Prostate gland (tissue), 2 donors: ENCODE data around the gene CFTR. TPM values are rescaled to one million over a fixed set of nuclear protein-coding genes. Genes with fewer than 3 reads are reported as not detected.

Experiments
- DNase-seq: peaks from one replicate; pipeline ENCODE4 v3.0.0-alpha.2; 2019; ENCODE audit warnings: low spot score
- H3K27ac ChIP-seq, 2 donors: fragments of 200-600 bp; sonication (generic); 2 replicates each; pipeline ENCODE4 v1.5.1; 2017 to 2019
- H3K27me3 ChIP-seq: fragments of 200-600 bp; sonication (generic); replicated peaks from 2 replicates; pipeline ENCODE4 v1.5.1; 2019; ENCODE audit not compliant: insufficient read depth
- H3K36me3 ChIP-seq, 2 donors: fragments of 200-600 bp; sonication (generic); 1 replicate in 1 of 2; 2 replicates in 1 of 2; pipeline versions ENCODE4 v1.5.1 to v1.8.1; 2017 to 2019
- H3K4me1 ChIP-seq: fragments of 200-600 bp; sonication (generic); replicated peaks from 2 replicates; pipeline ENCODE4 v1.5.1; 2019
- H3K4me3 ChIP-seq, 2 donors: fragments of 200-600 bp; sonication (generic); 2 replicates each; pipeline ENCODE4 v1.5.1; 2017 to 2019
- H3K9me3 ChIP-seq: fragments of 200-600 bp; sonication (generic); 2 replicates; pipeline ENCODE4 v1.5.1; 2017
- POLR2A ChIP-seq: fragments of 450-650 bp; IDR thresholded peaks from one replicate; pipeline ENCODE4 v1.6.1; 2016; ENCODE audit warnings: antibody characterized with exemption, mild to moderate bottlenecking
- POLR2AphosphoS5 ChIP-seq: sonication (generic); formaldehyde crosslinking; IDR thresholded peaks from one replicate; pipeline ENCODE4 v1.6.1; 2017; ENCODE audit warnings: antibody characterized with exemption
- WGBS: methylation state at CpG from one replicate; pipeline ENCODE4 v1.1.5; 2018; 5-methylcytosine and 5-hydroxymethylcytosine counted together
- intact Hi-C: fragments of 100-400 bp; cut with DNase I; formaldehyde crosslinking; loops from one replicate; pipeline ENCODE4 v1.14.2; 2022
- total RNA-seq, 2 donors: library from RNA; depleted of rRNA; stranded (reverse); fragments of >200 nt; gene quantifications; one replicate each; pipeline ENCODE4 v1.1.0, GENCODE V29; 2016
- TF ChIP-seq, protein P1 (sequence below), 4 experiments: fragments of 200-600 bp in 2 of 4; fragments of 450-650 bp in 2 of 4; sonication (generic) in 2 of 4; IDR thresholded peaks; 1 replicate in 3 of 4; 2 replicates in 1 of 4; pipeline ENCODE4 v1.5.1; 2016 to 2019; ENCODE audit warnings: antibody characterized with exemption in 4 of 4, mild to moderate bottlenecking in 2 of 4, moderate library complexity in 2 of 4

The CFTR gene
- total RNA-seq = 1 to 10 TPM; 2.9 to 5.6 TPM

DNA sequence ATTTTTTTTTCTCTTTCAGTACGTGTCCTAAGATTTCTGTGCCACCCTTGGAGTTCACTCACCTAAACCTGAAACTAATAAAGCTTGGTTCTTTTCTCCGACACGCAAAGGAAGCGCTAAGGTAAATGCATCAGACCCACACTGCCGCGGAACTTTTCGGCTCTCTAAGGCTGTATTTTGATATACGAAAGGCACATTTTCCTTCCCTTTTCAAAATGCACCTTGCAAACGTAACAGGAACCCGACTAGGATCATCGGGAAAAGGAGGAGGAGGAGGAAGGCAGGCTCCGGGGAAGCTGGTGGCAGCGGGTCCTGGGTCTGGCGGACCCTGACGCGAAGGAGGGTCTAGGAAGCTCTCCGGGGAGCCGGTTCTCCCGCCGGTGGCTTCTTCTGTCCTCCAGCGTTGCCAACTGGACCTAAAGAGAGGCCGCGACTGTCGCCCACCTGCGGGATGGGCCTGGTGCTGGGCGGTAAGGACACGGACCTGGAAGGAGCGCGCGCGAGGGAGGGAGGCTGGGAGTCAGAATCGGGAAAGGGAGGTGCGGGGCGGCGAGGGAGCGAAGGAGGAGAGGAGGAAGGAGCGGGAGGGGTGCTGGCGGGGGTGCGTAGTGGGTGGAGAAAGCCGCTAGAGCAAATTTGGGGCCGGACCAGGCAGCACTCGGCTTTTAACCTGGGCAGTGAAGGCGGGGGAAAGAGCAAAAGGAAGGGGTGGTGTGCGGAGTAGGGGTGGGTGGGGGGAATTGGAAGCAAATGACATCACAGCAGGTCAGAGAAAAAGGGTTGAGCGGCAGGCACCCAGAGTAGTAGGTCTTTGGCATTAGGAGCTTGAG is at the start of gene CFTR:
CFTR (plus strand) TSS at position 801 of the 830 bp plus-strand sequence. CDS start 70 bp downstream, outside the sequence.
- TF ChIP-seq POLR2AphosphoS5 (no peak), POLR2A (no peak)
- TF ChIP-seq, protein P1, sequence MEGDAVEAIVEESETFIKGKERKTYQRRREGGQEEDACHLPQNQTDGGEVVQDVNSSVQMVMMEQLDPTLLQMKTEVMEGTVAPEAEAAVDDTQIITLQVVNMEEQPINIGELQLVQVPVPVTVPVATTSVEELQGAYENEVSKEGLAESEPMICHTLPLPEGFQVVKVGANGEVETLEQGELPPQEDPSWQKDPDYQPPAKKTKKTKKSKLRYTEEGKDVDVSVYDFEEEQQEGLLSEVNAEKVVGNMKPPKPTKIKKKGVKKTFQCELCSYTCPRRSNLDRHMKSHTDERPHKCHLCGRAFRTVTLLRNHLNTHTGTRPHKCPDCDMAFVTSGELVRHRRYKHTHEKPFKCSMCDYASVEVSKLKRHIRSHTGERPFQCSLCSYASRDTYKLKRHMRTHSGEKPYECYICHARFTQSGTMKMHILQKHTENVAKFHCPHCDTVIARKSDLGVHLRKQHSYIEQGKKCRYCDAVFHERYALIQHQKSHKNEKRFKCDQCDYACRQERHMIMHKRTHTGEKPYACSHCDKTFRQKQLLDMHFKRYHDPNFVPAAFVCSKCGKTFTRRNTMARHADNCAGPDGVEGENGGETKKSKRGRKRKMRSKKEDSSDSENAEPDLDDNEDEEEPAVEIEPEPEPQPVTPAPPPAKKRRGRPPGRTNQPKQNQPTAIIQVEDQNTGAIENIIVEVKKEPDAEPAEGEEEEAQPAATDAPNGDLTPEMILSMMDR (IDR thresholded peaks at IDR 0.05) = no peak
- Histone ChIP-seq H3K4me3 (peak within 1 kb of the TSS; percentile 31 to 38), H3K27ac (peak within 1 kb of the TSS; percentile 25 to 37), H3K4me1 (no peaks in the 10 kb centered on the region), H3K9me3 (no peaks in the 10 kb centered on the region), H3K36me3 (no peaks in the 10 kb centered on the region), H3K27me3 (no peaks in the 10 kb centered on the region)
- 5% methylated on average over 45 of the region's 45 CpGs for WGBS
- peak; percentile 66 for DNase-seq
- intact Hi-C loops = no loop called here

DNA sequence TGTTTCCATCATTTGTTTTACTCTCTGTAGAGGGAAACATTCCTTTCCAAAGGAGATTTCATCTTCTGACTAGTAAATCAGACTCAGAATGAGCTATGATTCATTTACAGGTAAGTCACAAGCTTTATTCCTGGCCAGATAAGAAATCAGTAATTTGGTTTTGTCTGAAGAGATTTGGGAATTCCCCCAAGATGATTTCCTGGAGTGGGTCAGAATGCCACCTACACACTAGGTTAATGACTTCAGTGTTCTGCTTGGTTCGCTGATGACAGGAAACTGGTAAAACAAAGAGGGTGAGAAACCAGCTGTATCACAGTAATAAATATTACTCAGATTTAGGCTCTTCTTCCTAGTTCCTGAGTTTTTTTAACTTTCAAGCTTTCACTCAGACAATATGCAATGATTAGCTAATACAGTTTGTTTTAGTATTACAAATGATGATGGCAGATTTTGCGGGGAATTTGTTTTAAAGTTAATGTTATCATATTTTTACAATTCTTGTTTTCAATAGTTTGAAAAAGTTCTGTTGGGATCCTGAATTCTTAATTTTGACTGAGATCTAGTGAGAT is 44.3 kb upstream of the CFTR start:
- intact Hi-C loops = no loop called here
- TF ChIP-seq, protein P1 (IDR thresholded peaks at IDR 0.05) = no peak
- TF ChIP-seq POLR2AphosphoS5 (no peak), POLR2A (no peak)
- H3K27ac ChIP-seq = no peak overlapping the region

DNA sequence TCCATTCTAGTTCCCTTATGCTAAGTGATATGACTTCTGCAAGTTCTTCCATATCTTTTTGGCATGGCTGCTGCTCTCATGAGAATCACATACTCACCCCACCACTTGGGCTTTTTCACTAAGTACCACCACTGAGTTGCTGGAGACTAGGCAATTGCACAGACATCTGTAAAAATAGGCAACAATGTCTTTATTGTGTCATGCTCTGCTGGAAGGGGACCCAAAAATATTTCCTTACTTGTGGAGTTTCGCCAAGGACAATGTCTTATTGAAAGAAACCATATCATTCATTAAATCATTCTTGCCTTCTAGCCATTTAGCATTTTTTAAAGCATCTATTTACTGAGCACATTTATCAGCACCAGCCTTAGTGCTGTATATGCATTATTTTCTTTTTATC is 35.2 kb upstream of the CFTR start:
- Histone ChIP-seq H3K27ac (no peak overlapping the region), H3K9me3 (no peaks in the 10 kb centered on the region), H3K4me3 (no peak overlapping the region), H3K4me1 (no peaks in the 10 kb centered on the region), H3K36me3 (no peaks in the 10 kb centered on the region), H3K27me3 (no peaks in the 10 kb centered on the region)
- no peak for TF ChIP-seq POLR2A
- TF ChIP-seq, protein P1 (IDR thresholded peaks at IDR 0.05) = no peak
- no peak for DNase-seq
- intact Hi-C loops = loop anchor here (10.0 kb wide), 1 partner anchor 660 kb away; no protein-coding TSS in a partner anchor
- 84% methylated on average over 1 of the region's 1 CpG for WGBS

More for the DNA sequence above, 44.3 kb upstream of the CFTR start:
- H3K27me3 ChIP-seq = no peaks in the 10 kb centered on the region
- WGBS = 57% methylated on average over 2 of the region's 2 CpGs
- H3K9me3 ChIP-seq = no peaks in the 10 kb centered on the region
- H3K36me3 ChIP-seq = no peaks in the 10 kb centered on the region
- no peak overlapping the region for H3K4me3 ChIP-seq
- no peaks in the 10 kb centered on the region for H3K4me1 ChIP-seq
- no peak for DNase-seq

DNA sequence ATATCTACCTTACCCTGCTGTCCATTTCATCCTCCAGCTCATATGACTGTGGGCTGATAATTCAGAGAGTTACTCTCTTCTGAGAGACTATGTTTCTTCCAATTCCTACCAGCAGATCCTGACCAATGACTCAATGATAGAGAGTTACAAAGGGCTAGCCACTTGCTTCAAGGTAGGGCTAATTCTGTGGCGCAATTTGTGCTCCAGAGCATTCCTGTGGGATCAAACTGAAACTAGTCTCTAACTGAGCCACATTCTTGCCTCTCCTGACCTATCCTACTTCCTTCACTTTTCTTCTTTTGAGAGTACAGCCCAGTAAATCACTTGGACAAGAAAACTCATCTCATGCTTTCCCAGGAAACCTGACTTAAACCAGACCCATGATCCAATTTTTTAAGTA is 34.6 kb upstream of the CFTR start:
- no peak overlapping the region for H3K27ac ChIP-seq
- H3K27me3 ChIP-seq = no peaks in the 10 kb centered on the region
- WGBS = 100% methylated on average over 1 of the region's 1 CpG
- no peak for TF ChIP-seq POLR2AphosphoS5
- TF ChIP-seq POLR2A = no peak
- TF ChIP-seq, protein P1 (IDR thresholded peaks at IDR 0.05) = no peak
- no peak overlapping the region for H3K4me3 ChIP-seq
- DNase-seq = no peak
- no peaks in the 10 kb centered on the region for H3K4me1 ChIP-seq
- H3K36me3 ChIP-seq = no peaks in the 10 kb centered on the region
- H3K9me3 ChIP-seq = no peaks in the 10 kb centered on the region
- intact Hi-C loops = loop anchor here (10.0 kb wide), 1 partner anchor 660 kb away; no protein-coding TSS in a partner anchor
